NCI-H510A treated with DMSO at 0.1 percent for 48 hours (cell line): ENCODE results near the gene GINS2.

Source experiments
- DNase-seq: peaks from one replicate; lab custom pipeline; 2025; lab: John Stamatoyannopoulos, UW

The GINS2 gene

GRCh38 chr16:85716022-85716679 lies 27.4 kb upstream of the GINS2 start:
- DNase-seq = no peak

- peak; percentile 81 for DNase-seq
These were observed 26.6 kb upstream of the GINS2 start for GRCh38 chr16:85715169-85716021.

- DNase-seq = no peak
These were observed 24.0 kb upstream of the GINS2 start for GRCh38 chr16:85712801-85713200.

GRCh38 chr16:85711982-85712587 lies 23.3 kb upstream of the GINS2 start:
- DNase-seq = no peak

GRCh38 chr16:85710732-85711131 lies 22.0 kb upstream of the GINS2 start:
- DNase-seq = peak; percentile 91

- DNase-seq = no peak
These were observed 21.2 kb upstream of the GINS2 start for GRCh38 chr16:85709766-85710585.

- no peak for DNase-seq
These were observed 19.6 kb upstream of the GINS2 start for GRCh38 chr16:85708338-85708737.

- peak; percentile 69 for DNase-seq
These were observed 18.9 kb upstream of the GINS2 start for GRCh38 chr16:85707528-85708095.

- no peak for DNase-seq
These were observed 17.8 kb upstream of the GINS2 start for GRCh38 chr16:85706449-85707034.

- DNase-seq = no peak
These were observed 16.4 kb upstream of the GINS2 start for GRCh38 chr16:85704900-85705846.

- DNase-seq = no peak
These were observed 15.3 kb upstream of the GINS2 start for GRCh38 chr16:85704011-85704410.

- DNase-seq = no peak
These were observed 10.9 kb upstream of the GINS2 start for GRCh38 chr16:85699628-85700027.

- DNase-seq = no peak
These were observed 10.3 kb upstream of the GINS2 start for GRCh38 chr16:85698935-85699558.

- DNase-seq = no peak
These were observed 9.7 kb upstream of the GINS2 start for GRCh38 chr16:85698459-85698891.

- DNase-seq = peak; percentile 73
These were observed 8.7 kb upstream of the GINS2 start for GRCh38 chr16:85697431-85697830.

GRCh38 chr16:85696781-85697180 lies 8.0 kb upstream of the GINS2 start:
- DNase-seq = no peak

GRCh38 chr16:85695196-85696128 lies 6.7 kb upstream of the GINS2 start:
- no peak for DNase-seq

- DNase-seq = peak; percentile 72
These were observed 1.8 kb upstream of the GINS2 start for GRCh38 chr16:85690469-85691064.
